Adrenal gland (tissue), 5 donors: ENCODE measurements around the gene ARPP21.

ENCODE experiments used
- CTCF ChIP-seq, 6 experiments: fragments of 450-650 bp in 4 of 6; fragments of 200-600 bp in 2 of 6; sonication (generic) in 1 of 6; IDR thresholded peaks; 1 replicate in 5 of 6; 2 replicates in 1 of 6; pipeline versions ENCODE4 v1.5.1 to v1.8.0; 2016 to 2021; ENCODE audit warnings: antibody characterized with exemption in 6 of 6, mild to moderate bottlenecking in 2 of 6, moderate library complexity in 1 of 6
- POLR2A ChIP-seq, 2 donors: fragments of 450-650 bp; IDR thresholded peaks; one replicate each; pipeline ENCODE4 v1.6.1; 2017; ENCODE audit warnings: antibody characterized with exemption in 2 of 2, mild to moderate bottlenecking in 2 of 2, moderate library complexity in 1 of 2
- donor health status: DM: no; HTN: no; CAD: no.

- TF ChIP-seq POLR2A (IDR thresholded peaks at IDR 0.05) (no peak), CTCF (IDR thresholded peaks at IDR 0.05) (no peak)
These were observed 35.3 kb downstream of the ARPP21 start for GRCh38 chr3:35674451-35675109.
